LNCAP (cell line): ENCODE data around the gene KRTAP10-11.

ENCODE experiments used
- TF ChIP-seq, protein P1 (sequence below): fragments of 450-650 bp; IDR thresholded peaks from 2 replicates; pipeline ENCODE4 v1.5.1; 2017; ENCODE audit warnings: mild to moderate bottlenecking

The KRTAP10-11 gene

DNA sequence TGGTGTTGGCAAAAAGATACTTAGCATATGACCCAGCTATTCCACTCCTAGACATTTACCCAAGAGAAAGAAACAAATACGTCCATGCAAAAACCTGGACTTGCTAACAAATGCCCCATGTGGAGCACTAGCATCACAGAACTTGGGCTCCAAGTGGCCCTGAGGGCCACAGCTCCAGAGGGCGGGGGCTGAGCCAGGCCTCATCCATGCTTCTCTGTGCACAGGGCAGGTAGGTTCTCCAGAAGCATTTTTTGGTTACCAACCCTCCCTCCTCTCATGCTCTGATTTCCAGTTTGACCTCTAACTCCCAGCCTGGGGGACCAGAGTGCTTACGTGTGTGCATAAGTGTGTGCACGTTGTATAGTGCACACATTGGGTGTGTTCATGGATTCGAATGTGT is 18.5 kb downstream of the KRTAP10-11 start:
- TF ChIP-seq, protein P1, sequence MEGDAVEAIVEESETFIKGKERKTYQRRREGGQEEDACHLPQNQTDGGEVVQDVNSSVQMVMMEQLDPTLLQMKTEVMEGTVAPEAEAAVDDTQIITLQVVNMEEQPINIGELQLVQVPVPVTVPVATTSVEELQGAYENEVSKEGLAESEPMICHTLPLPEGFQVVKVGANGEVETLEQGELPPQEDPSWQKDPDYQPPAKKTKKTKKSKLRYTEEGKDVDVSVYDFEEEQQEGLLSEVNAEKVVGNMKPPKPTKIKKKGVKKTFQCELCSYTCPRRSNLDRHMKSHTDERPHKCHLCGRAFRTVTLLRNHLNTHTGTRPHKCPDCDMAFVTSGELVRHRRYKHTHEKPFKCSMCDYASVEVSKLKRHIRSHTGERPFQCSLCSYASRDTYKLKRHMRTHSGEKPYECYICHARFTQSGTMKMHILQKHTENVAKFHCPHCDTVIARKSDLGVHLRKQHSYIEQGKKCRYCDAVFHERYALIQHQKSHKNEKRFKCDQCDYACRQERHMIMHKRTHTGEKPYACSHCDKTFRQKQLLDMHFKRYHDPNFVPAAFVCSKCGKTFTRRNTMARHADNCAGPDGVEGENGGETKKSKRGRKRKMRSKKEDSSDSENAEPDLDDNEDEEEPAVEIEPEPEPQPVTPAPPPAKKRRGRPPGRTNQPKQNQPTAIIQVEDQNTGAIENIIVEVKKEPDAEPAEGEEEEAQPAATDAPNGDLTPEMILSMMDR = no peak

DNA sequence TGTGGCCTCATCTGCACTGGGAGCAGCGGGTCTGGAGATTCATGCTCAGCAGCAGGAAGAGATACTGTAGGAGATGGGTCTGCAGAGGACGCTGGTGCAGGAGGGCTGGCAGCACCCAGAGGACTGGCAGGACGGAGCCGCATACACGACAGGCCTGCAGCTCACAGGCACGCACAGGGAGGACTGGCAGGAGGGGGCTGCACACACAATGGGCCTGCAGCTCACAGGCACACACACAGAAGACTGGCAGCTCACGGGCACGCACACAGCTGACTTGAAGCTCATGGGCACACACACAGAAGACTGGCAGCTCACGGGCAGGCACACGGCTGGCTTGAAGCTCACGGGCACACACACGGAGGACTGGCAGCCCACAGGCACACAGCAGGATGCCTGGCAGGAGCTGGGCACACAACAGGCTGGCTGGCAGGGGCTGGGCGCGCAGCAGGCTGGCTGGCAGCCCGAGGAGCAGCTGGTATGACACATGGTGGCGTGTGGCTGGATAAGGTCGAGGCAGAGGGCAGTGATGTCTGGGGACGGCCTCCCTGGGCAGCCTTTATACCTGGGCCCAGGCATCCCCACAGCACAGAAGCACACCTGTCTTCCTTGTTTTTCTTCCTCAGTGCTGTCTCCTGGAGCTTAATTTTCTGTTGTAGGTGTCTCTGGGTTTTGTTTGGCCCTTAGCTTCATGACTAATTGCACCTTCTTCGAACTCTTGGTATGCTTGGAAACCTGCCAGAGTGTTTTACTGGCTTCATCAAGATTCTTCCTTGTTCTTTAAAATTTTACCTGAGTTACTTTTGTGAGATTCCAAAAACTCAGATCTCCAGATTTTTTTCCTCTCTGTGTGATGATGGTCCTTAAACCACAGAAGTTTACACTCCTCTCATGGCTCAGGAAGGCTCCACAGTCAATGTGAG is 20.4 kb downstream of the KRTAP10-11 start, which contains the start of gene KRTAP12-2:
TSS of gene KRTAP12-2 (minus strand) at position 527 of the 920 bp plus-strand sequence. CDS start at position 486, 41 bp downstream.
- TF ChIP-seq, protein P1 = no peak

- TF ChIP-seq, protein P1 = no peak
Observed at GRCh38 chr21:44667612-44668011, 21.4 kb downstream of the KRTAP10-11 start.

GRCh38 chr21:44670642-44671432 is 24.6 kb downstream of the KRTAP10-11 start:
- TF ChIP-seq, protein P1 = no peak

DNA sequence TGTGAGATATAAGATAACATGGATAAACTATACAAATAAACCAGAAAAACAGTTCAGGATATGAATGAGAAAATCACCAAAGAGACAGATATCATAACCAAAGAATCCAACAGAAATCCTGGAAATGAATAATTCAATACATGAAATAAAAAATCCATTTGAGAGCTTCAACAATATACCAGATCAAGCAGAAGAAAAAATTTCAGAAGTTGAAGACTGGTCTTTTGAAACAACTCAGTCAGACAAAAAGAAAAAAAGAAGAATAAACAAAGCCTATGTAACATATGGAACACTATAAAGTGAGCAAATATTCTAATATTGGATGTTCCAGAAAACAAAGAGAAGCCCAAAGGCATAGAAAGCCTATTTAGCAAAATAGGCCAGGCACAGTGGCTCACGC is 25.7 kb downstream of the KRTAP10-11 start:
- TF ChIP-seq, protein P1 = no peak

- TF ChIP-seq, protein P1 = no peak
Observed at GRCh38 chr21:44677881-44678280, 31.7 kb downstream of the KRTAP10-11 start.

DNA sequence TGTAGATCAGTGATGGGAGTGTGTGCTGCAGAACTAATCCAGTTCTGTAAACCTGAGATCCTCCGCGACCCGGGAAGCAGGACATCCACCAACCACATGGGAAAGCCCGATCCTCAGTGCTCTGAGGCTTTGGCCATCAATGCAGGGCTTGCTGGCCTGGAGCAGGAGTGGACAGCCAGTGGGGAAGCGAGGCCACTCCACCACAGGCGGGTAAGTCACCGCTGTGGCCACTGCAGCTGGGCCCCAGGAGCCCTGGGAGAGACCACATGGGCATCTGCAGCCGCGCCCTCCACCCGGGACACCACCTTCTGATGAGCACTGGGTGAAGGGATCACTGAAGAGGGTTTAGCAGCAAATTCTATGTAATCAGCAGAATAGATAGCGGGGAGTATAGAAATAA is 34.9 kb downstream of the KRTAP10-11 start:
- TF ChIP-seq, protein P1 = no peak
